Skeletal muscle tissue (tissue), 4 donors: ENCODE data around the gene RAPGEF4. TPM values are rescaled to one million over a fixed set of nuclear protein-coding genes. Genes with fewer than 3 reads are reported as not detected.

Source experiments
- H3K27ac ChIP-seq: one replicate; pipeline ENCODE4 v1.7.0; 2013; ENCODE audit warnings: mild to moderate bottlenecking, low read depth, low read length, inconsistent platforms
- H3K27me3 ChIP-seq, 3 donors: one replicate each; pipeline ENCODE4 v1.7.0; 2013; ENCODE audit warnings: low read length in 3 of 3; ENCODE audit not compliant: control insufficient read depth in 3 of 3, insufficient read depth in 3 of 3
- H3K36me3 ChIP-seq, 3 donors: one replicate each; pipeline ENCODE4 v1.7.0; 2013; ENCODE audit warnings: low read length in 3 of 3; ENCODE audit not compliant: control insufficient read depth in 3 of 3, insufficient read depth in 3 of 3
- H3K4me1 ChIP-seq, 3 donors: one replicate each; pipeline ENCODE4 v1.7.0; 2013; ENCODE audit warnings: low read length in 3 of 3, mild to moderate bottlenecking in 3 of 3; ENCODE audit not compliant: control insufficient read depth in 3 of 3, insufficient read depth in 3 of 3
- H3K4me3 ChIP-seq, 3 donors: one replicate each; pipeline ENCODE4 v1.7.0; 2013; ENCODE audit warnings: low read length in 3 of 3
- H3K9ac ChIP-seq, 3 donors: one replicate each; pipeline ENCODE4 v1.7.0; 2013; ENCODE audit warnings: low read length in 3 of 3, mild to moderate bottlenecking in 3 of 3, moderate library complexity in 2 of 3, low read depth in 1 of 3
- H3K9me3 ChIP-seq, 3 donors: one replicate each; pipeline ENCODE4 v1.7.0; 2013; ENCODE audit warnings: low read length in 3 of 3; ENCODE audit not compliant: control insufficient read depth in 3 of 3
- total RNA-seq: library from RNA; depleted of rRNA; stranded (reverse); fragments of >200 nt; gene quantifications from one replicate; pipeline ENCODE4 v1.2.3, GENCODE V29; 2014
- donor health status: Osteomylitis.

Gene RAPGEF4
- total RNA-seq, 1 donor from 2014 or later = 5.7 TPM

- no peak overlapping the region for H3K4me3 ChIP-seq
Observed at GRCh38 chr2:172938713-172939375, 203.2 kb downstream of the RAPGEF4 start.

GRCh38 chr2:172943539-172943938 is 207.9 kb downstream of the RAPGEF4 start:
- H3K9me3 ChIP-seq = no peaks in the 10 kb centered on the region
- no peak overlapping the region for H3K9ac ChIP-seq
- H3K27me3 ChIP-seq = no peaks in the 10 kb centered on the region
- no peak overlapping the region for H3K4me3 ChIP-seq
- H3K4me1 ChIP-seq = no peaks in the 10 kb centered on the region
- no peaks in the 10 kb centered on the region for H3K36me3 ChIP-seq
- no peak overlapping the region for H3K27ac ChIP-seq

More at GRCh38 chr2:172938713-172939375, 203.2 kb downstream of the RAPGEF4 start:
- Histone ChIP-seq H3K9ac (no peak overlapping the region), H3K27ac (no peak overlapping the region), H3K9me3 (no peaks in the 10 kb centered on the region), H3K27me3 (no peaks in the 10 kb centered on the region), H3K36me3 (no peaks in the 10 kb centered on the region), H3K4me1 (no peaks in the 10 kb centered on the region)

GRCh38 chr2:172944022-172944793 is 208.6 kb downstream of the RAPGEF4 start:
- no peaks in the 10 kb centered on the region for H3K9me3 ChIP-seq
- no peak overlapping the region for H3K9ac ChIP-seq
- no peaks in the 10 kb centered on the region for H3K27me3 ChIP-seq
- no peak overlapping the region for H3K27ac ChIP-seq
- H3K36me3 ChIP-seq = no peaks in the 10 kb centered on the region
- H3K4me3 ChIP-seq = no peak overlapping the region
- H3K4me1 ChIP-seq = no peaks in the 10 kb centered on the region

GRCh38 chr2:172944794-172945509 is 209.3 kb downstream of the RAPGEF4 start:
- no peaks in the 10 kb centered on the region for H3K27me3 ChIP-seq
- no peak overlapping the region for H3K27ac ChIP-seq
- H3K4me1 ChIP-seq = no peaks in the 10 kb centered on the region
- no peak overlapping the region for H3K4me3 ChIP-seq
- no peak overlapping the region for H3K9ac ChIP-seq
- H3K36me3 ChIP-seq = no peaks in the 10 kb centered on the region
- H3K9me3 ChIP-seq = no peaks in the 10 kb centered on the region

GRCh38 chr2:172945510-172945850 is 209.8 kb downstream of the RAPGEF4 start:
- Histone ChIP-seq H3K27me3 (no peaks in the 10 kb centered on the region), H3K9me3 (no peaks in the 10 kb centered on the region), H3K27ac (no peak overlapping the region)

GRCh38 chr2:172947461-172948153 is 212.0 kb downstream of the RAPGEF4 start:
- Histone ChIP-seq H3K27ac (no peak overlapping the region), H3K9ac (no peak overlapping the region), H3K27me3 (no peaks in the 10 kb centered on the region), H3K36me3 (no peaks in the 10 kb centered on the region), H3K9me3 (no peaks in the 10 kb centered on the region), H3K4me3 (no peak overlapping the region), H3K4me1 (no peaks in the 10 kb centered on the region)

More at GRCh38 chr2:172945510-172945850, 209.8 kb downstream of the RAPGEF4 start:
- no peaks in the 10 kb centered on the region for H3K36me3 ChIP-seq
- no peaks in the 10 kb centered on the region for H3K4me1 ChIP-seq
- H3K9ac ChIP-seq = no peak overlapping the region
- H3K4me3 ChIP-seq = no peak overlapping the region

GRCh38 chr2:172949522-172949921 is 213.9 kb downstream of the RAPGEF4 start:
- Histone ChIP-seq H3K9me3 (no peaks in the 10 kb centered on the region), H3K9ac (no peak overlapping the region), H3K36me3 (no peaks in the 10 kb centered on the region), H3K27me3 (no peaks in the 10 kb centered on the region), H3K4me1 (no peaks in the 10 kb centered on the region), H3K27ac (no peak overlapping the region), H3K4me3 (no peak overlapping the region)

GRCh38 chr2:172950565-172950964 is 214.9 kb downstream of the RAPGEF4 start:
- Histone ChIP-seq H3K27me3 (no peaks in the 10 kb centered on the region), H3K4me1 (no peaks in the 10 kb centered on the region), H3K27ac (no peak overlapping the region), H3K4me3 (no peak overlapping the region), H3K9ac (no peak overlapping the region), H3K9me3 (no peaks in the 10 kb centered on the region), H3K36me3 (no peaks in the 10 kb centered on the region)

- no peak overlapping the region for H3K9ac ChIP-seq
- H3K4me1 ChIP-seq = no peaks in the 10 kb centered on the region
- H3K4me3 ChIP-seq = no peak overlapping the region
- no peaks in the 10 kb centered on the region for H3K27me3 ChIP-seq
- no peaks in the 10 kb centered on the region for H3K9me3 ChIP-seq
- no peak overlapping the region for H3K27ac ChIP-seq
- H3K36me3 ChIP-seq = no peaks in the 10 kb centered on the region
Observed at GRCh38 chr2:172951554-172951953, 215.9 kb downstream of the RAPGEF4 start.
